Keratinocyte (primary cell): Measurements from ENCODE around the gene ATP2B2. TPM values are rescaled to one million over a fixed set of nuclear protein-coding genes. Genes with fewer than 3 reads are reported as not detected.

Experiments
- DNase-seq: peaks from one replicate; pipeline ENCODE4 v3.0.0-alpha.2; 2011; ENCODE audit warnings: low read depth, missing footprints, low spot score
- FAIRE-seq: peaks from 2 replicates; lab custom pipeline; 2011; peaks lifted over from hg19 to GRCh38; lab: Jason Lieb, UNC
- H2AFZ ChIP-seq: 2 replicates; pipeline ENCODE4 v1.6.0; 2012; ENCODE audit warnings: low read length, control low read depth, inconsistent platforms; ENCODE audit not compliant: control insufficient read depth
- H3K27ac ChIP-seq: 2 replicates; pipeline ENCODE4 v1.5.1; 2011; ENCODE audit warnings: low read length; ENCODE audit not compliant: control insufficient read depth, insufficient read depth
- H3K27me3 ChIP-seq: 3 replicates; pipeline ENCODE4 v1.6.0; 2011; ENCODE audit warnings: low read length; ENCODE audit not compliant: control insufficient read depth, insufficient read depth; ENCODE audit errors: extremely low read depth
- H3K36me3 ChIP-seq, 2 experiments: 2 replicates in 1 of 2; 3 replicates in 1 of 2; pipeline ENCODE4 v1.5.1; 2011; ENCODE audit warnings: low read length in 2 of 2, mild to moderate bottlenecking in 1 of 2; ENCODE audit not compliant: control insufficient read depth in 2 of 2, insufficient read depth in 2 of 2; ENCODE audit errors: extremely low read depth in 1 of 2
- H3K4me1 ChIP-seq: 3 replicates; pipeline ENCODE4 v1.5.1; 2011; ENCODE audit warnings: low read length; ENCODE audit not compliant: control insufficient read depth, insufficient read depth; ENCODE audit errors: extremely low read depth
- H3K4me2 ChIP-seq: 3 replicates; pipeline ENCODE4 v1.6.0; 2011; ENCODE audit warnings: low read depth, low read length; ENCODE audit not compliant: control insufficient read depth, insufficient read depth; ENCODE audit errors: extremely low read depth
- H3K4me3 ChIP-seq, 3 experiments: fragments of 200-600 bp in 1 of 3; sonication (generic) in 1 of 3; 2 replicates in 2 of 3; 3 replicates in 1 of 3; pipeline ENCODE4 v1.5.1; 2011 to 2016; ENCODE audit warnings: low read length in 3 of 3, mild to moderate bottlenecking in 3 of 3, control low read depth in 2 of 3, inconsistent platforms in 1 of 3, low read depth in 1 of 3, mixed read lengths in 1 of 3, mixed run types in 1 of 3, moderate library complexity in 1 of 3; ENCODE audit not compliant: control insufficient read depth in 2 of 3, insufficient read depth in 2 of 3; ENCODE audit errors: extremely low read depth in 1 of 3
- H3K79me2 ChIP-seq: 2 replicates; pipeline ENCODE4 v1.6.0; 2012; ENCODE audit warnings: low read length; ENCODE audit not compliant: control insufficient read depth, insufficient read depth
- H3K9ac ChIP-seq: 3 replicates; pipeline ENCODE4 v1.6.0; 2011; ENCODE audit warnings: low read length; ENCODE audit not compliant: control insufficient read depth, insufficient read depth; ENCODE audit errors: extremely low read depth
- H3K9me1 ChIP-seq: 3 replicates; pipeline ENCODE4 v1.6.0; 2011; ENCODE audit warnings: low read length; ENCODE audit not compliant: control insufficient read depth, insufficient read depth; ENCODE audit errors: extremely low read depth
- H3K9me3 ChIP-seq: 2 replicates; pipeline ENCODE4 v1.5.1; 2012; ENCODE audit warnings: low read depth, low read length; ENCODE audit not compliant: control insufficient read depth
- H4K20me1 ChIP-seq: 3 replicates; pipeline ENCODE4 v1.6.0; 2011; ENCODE audit warnings: low read length; ENCODE audit not compliant: control insufficient read depth, insufficient read depth; ENCODE audit errors: extremely low read depth
- EZH2 ChIP-seq: IDR thresholded peaks from one replicate; pipeline ENCODE4 v1.6.1; 2012; ENCODE audit warnings: inconsistent platforms, mild to moderate bottlenecking, low read length, moderate library complexity
- dilution Hi-C: fragments of 300-500 bp; cut with MboI; formaldehyde crosslinking; loops from one replicate; pipeline ENCODE4 v1.7.0; 2020; ENCODE audit warnings: low sequenced_read_pairs; ENCODE audit not compliant: extremely low pct_ligation_motif_present
- polyA plus RNA-seq, 5 experiments: library from polyadenylated mRNA; depleted of rRNA in 3 of 5; stranded (reverse) in 3 of 5; stranded (forward) in 1 of 5; unstranded in 1 of 5; fragments of >200 nt; gene quantifications; 1 replicate in 1 of 5; 2 replicates in 3 of 5; 3 replicates in 1 of 5; pipeline versions ENCODE4 v1.2.1 to v1.2.3, GENCODE V29; 2011 to 2012; ENCODE audit warnings: missing spikeins in 2 of 5, low read depth in 1 of 5, low replicate concordance in 1 of 5
- TF ChIP-seq, protein P1 (sequence below), 3 experiments: IDR thresholded peaks in 1 of 3; conservative IDR thresholded peaks in 1 of 3; optimal IDR thresholded peaks in 1 of 3; 2 replicates in 2 of 3; 3 replicates in 1 of 3; pipeline versions ENCODE3 to v1.5.1; 2011; ENCODE audit warnings: low read length in 3 of 3, mild to moderate bottlenecking in 3 of 3, moderate library complexity in 2 of 3, control low read depth in 1 of 3, inconsistent platforms in 1 of 3; ENCODE audit not compliant: insufficient read depth in 2 of 3; ENCODE audit errors: extremely low read depth in 1 of 3

Gene ATP2B2
- polyA plus RNA-seq, 1 donor (not counting 4 experiments of a cell fraction or from before 2014, with no cell fraction given), result not detected

DNA sequence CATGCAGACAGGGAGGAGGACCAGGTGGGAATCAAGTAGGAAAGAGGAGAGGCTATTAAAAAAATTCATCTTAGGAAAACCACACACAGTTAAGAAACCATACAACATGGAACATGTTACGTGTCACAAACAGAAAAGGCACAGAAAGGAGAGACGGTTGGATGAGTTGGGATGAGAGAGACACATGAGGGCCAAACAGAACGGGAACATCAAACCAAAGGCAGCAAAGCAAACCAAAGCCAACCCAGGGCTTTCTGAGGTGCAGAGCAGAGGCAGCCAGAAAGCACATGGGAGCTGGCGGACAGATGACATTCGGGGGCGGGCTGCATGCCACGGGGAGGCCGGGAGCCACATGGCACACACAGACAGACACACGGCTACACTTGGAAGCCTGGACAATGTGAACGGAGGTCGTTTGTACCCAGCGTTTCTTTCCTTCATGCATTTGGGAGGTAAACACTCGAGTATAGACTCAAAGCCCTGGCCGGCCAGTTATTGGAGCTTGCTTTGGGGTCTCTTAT lies 175.8 kb downstream of the ATP2B2 start:
- Histone ChIP-seq H3K4me1 (no peaks in the 10 kb centered on the region), H3K27me3 (peaks cover 45% of the 10 kb centered on the region), H3K4me2 (no peak overlapping the region), H3K36me3 (no peaks in the 10 kb centered on the region), H3K27ac (no peak overlapping the region), H3K79me2 (no peaks in the 10 kb centered on the region), H2AFZ (no peak overlapping the region), H3K9me1 (no peaks in the 10 kb centered on the region), H3K4me3 (no peak overlapping the region), H3K9me3 (no peaks in the 10 kb centered on the region), H3K9ac (no peak overlapping the region), H4K20me1 (peaks cover 2% of the 10 kb centered on the region)
- no peak for TF ChIP-seq EZH2
- TF ChIP-seq, protein P1, sequence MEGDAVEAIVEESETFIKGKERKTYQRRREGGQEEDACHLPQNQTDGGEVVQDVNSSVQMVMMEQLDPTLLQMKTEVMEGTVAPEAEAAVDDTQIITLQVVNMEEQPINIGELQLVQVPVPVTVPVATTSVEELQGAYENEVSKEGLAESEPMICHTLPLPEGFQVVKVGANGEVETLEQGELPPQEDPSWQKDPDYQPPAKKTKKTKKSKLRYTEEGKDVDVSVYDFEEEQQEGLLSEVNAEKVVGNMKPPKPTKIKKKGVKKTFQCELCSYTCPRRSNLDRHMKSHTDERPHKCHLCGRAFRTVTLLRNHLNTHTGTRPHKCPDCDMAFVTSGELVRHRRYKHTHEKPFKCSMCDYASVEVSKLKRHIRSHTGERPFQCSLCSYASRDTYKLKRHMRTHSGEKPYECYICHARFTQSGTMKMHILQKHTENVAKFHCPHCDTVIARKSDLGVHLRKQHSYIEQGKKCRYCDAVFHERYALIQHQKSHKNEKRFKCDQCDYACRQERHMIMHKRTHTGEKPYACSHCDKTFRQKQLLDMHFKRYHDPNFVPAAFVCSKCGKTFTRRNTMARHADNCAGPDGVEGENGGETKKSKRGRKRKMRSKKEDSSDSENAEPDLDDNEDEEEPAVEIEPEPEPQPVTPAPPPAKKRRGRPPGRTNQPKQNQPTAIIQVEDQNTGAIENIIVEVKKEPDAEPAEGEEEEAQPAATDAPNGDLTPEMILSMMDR (optimal IDR thresholded peaks at IDR 0.05 in 1 of 3, IDR thresholded peaks at IDR 0.05 in 1 of 3, conservative IDR thresholded peaks at IDR 0.05 in 1 of 3; ENCODE audit: extremely low read depth in 1 of 3, insufficient read depth in 2 of 3, low read length in 3 of 3), result no peak
- DNase-seq (no peak), FAIRE-seq (no peak)
- dilution Hi-C loops, result no loop called here

DNA sequence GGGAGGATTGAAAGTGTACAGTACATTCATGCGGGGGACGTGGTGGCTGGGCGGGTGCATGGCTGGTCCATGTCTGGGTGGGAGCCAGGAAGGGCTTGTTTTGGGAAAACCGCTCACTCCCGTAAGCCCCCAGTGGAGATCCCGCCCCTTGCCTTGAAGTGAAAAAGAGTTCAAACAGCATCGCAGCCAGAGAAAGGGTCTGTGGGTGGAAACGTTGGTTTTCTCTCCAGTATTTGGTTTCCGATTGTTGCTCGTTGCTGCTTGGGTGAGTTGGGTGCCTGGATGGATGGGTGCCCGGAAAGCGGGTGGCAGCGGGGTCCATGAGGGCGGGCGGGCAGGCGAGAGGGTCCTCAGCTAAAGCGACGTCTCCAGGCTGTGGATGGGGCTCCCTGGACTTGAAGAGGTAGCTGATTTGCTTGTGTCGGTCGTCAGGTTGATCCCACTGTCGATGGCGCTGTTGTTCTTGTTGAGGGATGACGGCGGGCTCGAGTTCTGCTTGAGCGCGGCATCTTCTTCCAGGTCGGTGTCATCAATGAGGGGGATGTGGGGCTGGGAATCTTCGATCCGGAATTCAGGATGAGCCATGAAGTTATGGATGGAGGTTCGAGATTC lies 176.8 kb downstream of the ATP2B2 start:
- no peak overlapping the region for H3K4me3 ChIP-seq
- dilution Hi-C loops, result no loop called here
- peaks cover 2% of the 10 kb centered on the region for H4K20me1 ChIP-seq

More for the DNA sequence above, 176.8 kb downstream of the ATP2B2 start:
- H2AFZ ChIP-seq, result no peak overlapping the region
- no peaks in the 10 kb centered on the region for H3K79me2 ChIP-seq
- no peak overlapping the region for H3K9ac ChIP-seq
- H3K36me3 ChIP-seq, result no peaks in the 10 kb centered on the region
- no peaks in the 10 kb centered on the region for H3K9me1 ChIP-seq
- DNase-seq, result no peak
- TF ChIP-seq, protein P1 (optimal IDR thresholded peaks at IDR 0.05 in 1 of 3, IDR thresholded peaks at IDR 0.05 in 1 of 3, conservative IDR thresholded peaks at IDR 0.05 in 1 of 3; ENCODE audit: extremely low read depth in 1 of 3, insufficient read depth in 2 of 3, low read length in 3 of 3), result no peak
- no peak for TF ChIP-seq EZH2
- no peak overlapping the region for H3K27ac ChIP-seq
- no peaks in the 10 kb centered on the region for H3K9me3 ChIP-seq
- no peak overlapping the region for H3K4me2 ChIP-seq
- no peak for FAIRE-seq
- no peaks in the 10 kb centered on the region for H3K4me1 ChIP-seq
- H3K27me3 ChIP-seq, result peaks cover 43% of the 10 kb centered on the region
